ENCODE data around the gene EIF2B4. TPM values are rescaled to one million over a fixed set of nuclear protein-coding genes. Genes with fewer than 3 reads are reported as not detected.
A peak's percentile ranks its signal among the peaks of the same experiment; 100 is the strongest.

The EIF2B4 gene
- total and polyA plus RNA-seq, 12 donors = 34.2 to 165 (median 46.4) TPM

DNA sequence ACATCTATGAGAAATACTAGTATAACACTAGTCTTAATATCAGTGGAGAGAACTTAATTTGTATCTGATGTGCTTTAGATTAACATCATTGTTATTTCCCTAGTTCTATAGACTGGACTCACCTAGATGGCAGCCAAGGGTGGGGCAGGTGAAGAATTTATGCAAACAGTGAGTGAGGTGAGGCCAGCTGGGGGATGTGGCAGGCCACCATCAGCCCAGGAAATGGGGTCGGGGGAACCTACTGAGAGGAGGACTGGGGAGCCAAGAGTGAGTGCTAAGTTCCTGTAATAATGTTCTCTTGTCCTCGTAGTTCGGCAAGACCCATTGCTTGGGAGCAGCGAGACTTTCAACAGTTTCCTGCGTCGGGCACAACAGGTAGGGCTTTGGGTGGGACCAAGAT lies 2.8 kb upstream of the EIF2B4 start:
- Histone ChIP-seq H3K4me3 (no peak overlapping the region), H3K4me1 (replicated peaks in 1 of 2) (peaks cover 17 to 33% of the 10 kb centered on the region in 2 donors), H3K9me3 (replicated peaks in 1 of 3) (no peaks in the 10 kb centered on the region), H3K27ac (no peak overlapping the region), H3K36me3 (replicated peaks in 1 of 2) (peaks cover 0 to 64% of the 10 kb centered on the region in 2 donors), H3K27me3 (no peaks in the 10 kb centered on the region)
- TF ChIP-seq POLR2A (IDR thresholded peaks at IDR 0.05) = no peak
- TF ChIP-seq, protein P1, sequence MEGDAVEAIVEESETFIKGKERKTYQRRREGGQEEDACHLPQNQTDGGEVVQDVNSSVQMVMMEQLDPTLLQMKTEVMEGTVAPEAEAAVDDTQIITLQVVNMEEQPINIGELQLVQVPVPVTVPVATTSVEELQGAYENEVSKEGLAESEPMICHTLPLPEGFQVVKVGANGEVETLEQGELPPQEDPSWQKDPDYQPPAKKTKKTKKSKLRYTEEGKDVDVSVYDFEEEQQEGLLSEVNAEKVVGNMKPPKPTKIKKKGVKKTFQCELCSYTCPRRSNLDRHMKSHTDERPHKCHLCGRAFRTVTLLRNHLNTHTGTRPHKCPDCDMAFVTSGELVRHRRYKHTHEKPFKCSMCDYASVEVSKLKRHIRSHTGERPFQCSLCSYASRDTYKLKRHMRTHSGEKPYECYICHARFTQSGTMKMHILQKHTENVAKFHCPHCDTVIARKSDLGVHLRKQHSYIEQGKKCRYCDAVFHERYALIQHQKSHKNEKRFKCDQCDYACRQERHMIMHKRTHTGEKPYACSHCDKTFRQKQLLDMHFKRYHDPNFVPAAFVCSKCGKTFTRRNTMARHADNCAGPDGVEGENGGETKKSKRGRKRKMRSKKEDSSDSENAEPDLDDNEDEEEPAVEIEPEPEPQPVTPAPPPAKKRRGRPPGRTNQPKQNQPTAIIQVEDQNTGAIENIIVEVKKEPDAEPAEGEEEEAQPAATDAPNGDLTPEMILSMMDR (IDR thresholded peaks at IDR 0.05) = no peak
- intact Hi-C loops (cut with DNase I) = no loop called here
- WGBS, 4 donors = 83 to 92% (median 90%) methylated on average over 6 of the region's 6 CpGs
- no peak for DNase-seq

DNA sequence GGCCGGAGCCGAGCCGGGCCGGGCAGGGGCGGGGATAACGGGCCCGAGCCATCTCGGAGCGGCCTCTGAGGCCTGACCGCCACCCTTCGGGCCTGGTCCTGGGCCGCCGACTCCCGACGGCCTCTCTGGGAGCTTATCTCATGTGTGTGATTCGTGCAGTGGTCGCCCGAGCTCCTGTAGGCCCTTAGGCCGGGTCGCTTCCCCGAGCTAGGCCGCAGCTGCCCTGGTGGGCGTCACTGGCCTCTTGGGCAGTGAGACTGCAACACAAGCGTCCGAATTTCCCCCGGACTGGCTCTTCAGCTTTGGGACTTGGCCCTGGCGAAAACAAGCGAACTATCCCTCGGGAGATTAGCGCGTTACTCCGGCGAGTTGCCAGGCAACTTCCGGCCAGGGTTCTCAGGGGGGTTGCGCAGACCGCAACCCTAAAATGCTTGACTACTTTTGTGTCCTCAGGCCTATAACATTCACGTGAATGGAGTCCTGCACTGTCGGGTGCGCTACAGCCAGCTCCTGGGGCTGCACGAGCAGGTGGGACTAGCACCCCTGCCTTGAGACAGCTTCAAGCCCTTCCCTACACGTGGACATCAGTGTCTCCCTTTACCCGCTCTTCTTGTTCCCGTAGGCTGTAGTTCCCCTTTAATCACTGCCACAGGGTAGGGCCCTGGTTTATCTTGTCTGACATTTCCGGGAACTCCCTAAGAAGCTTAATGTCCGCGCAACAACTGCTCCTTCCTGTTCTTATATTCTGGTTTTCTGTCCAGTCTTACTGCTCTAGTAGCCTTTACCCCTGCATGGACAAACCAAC lies 880 bp upstream of the EIF2B4 start:
- Histone ChIP-seq H3K9me3 (replicated peaks in 1 of 3) (no peaks in the 10 kb centered on the region), H3K27ac (peak overlapping the region; percentile 63 to 98 (median 90)), H3K36me3 (replicated peaks in 1 of 2) (peaks cover 0 to 63% of the 10 kb centered on the region in 2 donors), H3K4me1 (replicated peaks in 1 of 2) (peaks cover 17 to 33% of the 10 kb centered on the region in 2 donors), H3K27me3 (no peaks in the 10 kb centered on the region), H3K4me3 (peak overlapping the region; percentile 73 to 95 (median 87))
- TF ChIP-seq, protein P1 (IDR thresholded peaks at IDR 0.05) = no peak
- peak in 1 of 2 donors; percentile 4 for TF ChIP-seq POLR2A (IDR thresholded peaks at IDR 0.05)
- peak in 6 of 7 donors; percentile 39 to 75 (median 52) for DNase-seq
- intact Hi-C loops (cut with DNase I) = no loop called here
- 0 to 1% (median 1%) methylated on average over 7 to 46 of the region's 46 CpGs for WGBS, 4 donors

DNA sequence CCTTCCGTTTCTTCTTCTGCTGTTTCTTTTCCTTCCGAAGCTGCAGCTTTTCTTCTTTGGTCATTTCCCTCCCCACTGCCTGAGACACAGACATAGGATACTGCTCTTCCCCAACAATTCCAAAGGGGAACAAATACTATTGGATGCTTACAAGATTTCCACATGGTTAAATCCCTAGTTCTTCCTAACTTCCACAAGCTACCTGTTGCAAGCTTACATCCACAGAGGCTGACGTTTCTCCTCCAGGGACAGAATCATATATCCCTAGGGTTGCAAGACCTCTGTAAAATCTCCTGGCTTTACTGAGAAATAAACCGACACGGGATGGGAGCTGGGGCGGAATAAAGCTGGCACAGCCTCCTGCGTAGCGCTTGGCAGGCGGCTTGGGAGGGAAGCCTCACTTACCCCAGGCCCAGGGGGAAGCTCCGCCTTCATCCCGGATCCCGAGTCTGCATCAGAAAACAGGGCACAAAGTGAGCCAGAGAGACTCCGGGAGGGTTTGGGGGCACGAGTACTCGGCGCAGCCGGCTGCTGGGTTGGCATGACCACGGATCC lies 590 bp downstream of the EIF2B4 start:
- peak in 6 of 7 donors; percentile 80 to 87 (median 82) for DNase-seq
- peaks cover 17 to 33% of the 10 kb centered on the region in 2 donors for H3K4me1 ChIP-seq (replicated peaks in 1 of 2)
- peak overlapping the region; percentile 70 to 98 (median 96) for H3K27ac ChIP-seq
- H3K36me3 ChIP-seq (replicated peaks in 1 of 2) = peaks cover 0 to 61% of the 10 kb centered on the region in 2 donors
- peak overlapping the region; percentile 21 to 95 (median 70) for H3K4me3 ChIP-seq
- TF ChIP-seq POLR2A (IDR thresholded peaks at IDR 0.05) = no peak
- TF ChIP-seq, protein P1 (IDR thresholded peaks at IDR 0.05) = no peak
- no peaks in the 10 kb centered on the region for H3K27me3 ChIP-seq
- WGBS, 4 donors = 1 to 7% (median 1%) methylated on average over 9 to 18 of the region's 18 CpGs
- intact Hi-C loops (cut with DNase I) = loop anchor here in 1 of 2 donors (5.0 kb wide), 1 partner anchor 42 kb away; no protein-coding TSS in a partner anchor
- no peaks in the 10 kb centered on the region for H3K9me3 ChIP-seq (replicated peaks in 1 of 3)

DNA sequence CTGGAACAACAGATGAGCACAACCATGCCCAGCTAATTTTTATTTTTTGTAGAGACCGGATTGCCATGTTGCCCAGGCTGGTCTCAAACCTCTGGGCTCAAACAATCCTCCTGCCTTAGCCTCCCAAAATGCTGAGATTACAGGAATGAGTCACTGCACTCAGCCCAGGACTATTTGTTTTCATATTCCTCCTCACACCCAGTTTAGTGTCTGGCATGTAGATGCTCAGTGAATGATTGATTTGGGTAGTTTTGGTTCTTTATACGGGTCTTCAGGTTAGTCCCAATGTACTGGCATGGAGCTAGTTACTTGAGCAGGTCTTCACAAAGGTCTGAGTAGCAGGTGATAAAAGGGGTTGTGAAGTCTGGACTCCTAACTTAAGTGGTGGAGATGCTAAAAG lies 6.2 kb downstream of the EIF2B4 start:
- DNase-seq = no peak
- WGBS, 4 donors = 78 to 84% (median 80%) methylated on average over 2 of the region's 2 CpGs
- Histone ChIP-seq H3K27ac (no peak overlapping the region), H3K4me3 (no peak overlapping the region), H3K27me3 (no peaks in the 10 kb centered on the region), H3K4me1 (replicated peaks in 1 of 2) (peaks cover 2 to 8% of the 10 kb centered on the region in 2 donors), H3K36me3 (replicated peaks in 1 of 2) (peaks cover 0 to 55% of the 10 kb centered on the region in 2 donors), H3K9me3 (replicated peaks in 1 of 3) (no peaks in the 10 kb centered on the region)
- intact Hi-C loops (cut with DNase I) = no loop called here
- TF ChIP-seq, protein P1 (IDR thresholded peaks at IDR 0.05) = no peak
- no peak for TF ChIP-seq POLR2A (IDR thresholded peaks at IDR 0.05)
